SHP77 (cell line): ENCODE data around the gene NSUN4.
"Not testable (repeated sequence)": the region's sequence is repeated elsewhere in the genome, so short reads cannot be mapped to it uniquely, and the experiment has no call there.

ENCODE experiments used
- DNase-seq, 2 experiments: peaks; one replicate each; lab custom pipeline; 2025; lab: John Stamatoyannopoulos, UW

Gene NSUN4

GRCh38 chr1:46328182-46328581, 12.4 kb upstream of the NSUN4 start:
- DNase-seq: not testable (repeated sequence)

- not testable (repeated sequence) for DNase-seq
Observed at GRCh38 chr1:46329807-46330206, 10.8 kb upstream of the NSUN4 start.

DNA sequence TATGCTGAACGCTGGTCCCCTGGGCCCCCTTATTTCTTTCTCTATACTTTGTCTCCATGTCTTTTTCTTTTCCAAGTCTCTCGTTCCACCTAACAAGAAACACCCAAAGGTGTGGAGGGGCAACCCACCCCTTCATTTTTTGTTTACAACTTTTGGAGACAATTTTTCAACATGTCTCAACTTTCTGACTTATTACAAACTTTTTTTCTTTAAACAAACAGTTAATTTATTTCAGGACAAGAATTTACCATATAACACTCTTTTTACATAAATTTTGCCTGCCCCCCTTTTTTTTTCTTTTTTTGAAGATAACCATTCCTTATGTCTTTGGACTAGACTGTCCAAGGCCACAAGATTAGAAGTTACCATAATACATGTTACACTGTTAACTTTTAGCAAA, 10.2 kb upstream of the NSUN4 start:
- DNase-seq: not testable (repeated sequence)

- not testable (repeated sequence) for DNase-seq
Observed at GRCh38 chr1:46331786-46332540, 8.6 kb upstream of the NSUN4 start.

- peak; percentile 6 to 34 for DNase-seq
Observed at GRCh38 chr1:46333300-46334029, 7.1 kb upstream of the NSUN4 start.

- no peak for DNase-seq
Observed at GRCh38 chr1:46334030-46334384, 6.6 kb upstream of the NSUN4 start.

DNA sequence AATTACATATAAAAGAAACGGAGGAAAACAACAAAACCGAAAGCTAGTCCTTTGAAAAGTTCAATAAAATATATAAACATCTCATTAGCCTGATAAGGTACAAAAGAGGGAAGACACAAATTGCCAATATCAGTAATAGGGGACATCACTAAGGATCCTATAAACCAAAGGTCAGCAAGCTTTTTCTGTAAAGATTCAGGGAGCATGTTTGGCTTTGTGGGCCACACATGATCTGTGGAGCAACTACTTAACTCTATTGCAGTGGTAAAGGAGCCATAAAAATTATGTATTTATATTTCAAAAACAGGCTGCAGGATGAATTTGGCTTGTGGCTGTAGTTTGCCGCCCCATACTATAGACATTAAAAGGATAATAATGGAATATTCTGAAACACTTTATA, 5.5 kb upstream of the NSUN4 start:
- no peak for DNase-seq

DNA sequence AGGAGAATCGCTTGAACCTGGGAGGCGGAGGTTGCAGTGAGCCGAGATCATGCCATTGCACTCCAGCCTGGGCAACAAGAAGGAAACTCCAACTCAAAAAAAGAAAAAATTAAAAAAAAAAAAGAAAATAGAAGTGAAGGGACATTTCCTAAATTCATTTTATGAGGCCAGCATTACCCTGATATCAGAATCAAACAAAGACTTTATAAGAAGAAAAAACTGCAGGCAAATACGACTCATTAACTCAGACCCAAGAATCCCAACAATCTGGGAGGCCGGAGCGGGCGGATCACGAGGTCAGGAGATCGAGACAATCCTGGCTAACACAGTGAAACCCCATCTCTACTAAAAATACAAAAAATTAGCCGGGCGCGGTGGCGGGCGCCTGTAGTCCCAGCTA, 3.2 kb upstream of the NSUN4 start:
- not testable (repeated sequence) for DNase-seq

DNA sequence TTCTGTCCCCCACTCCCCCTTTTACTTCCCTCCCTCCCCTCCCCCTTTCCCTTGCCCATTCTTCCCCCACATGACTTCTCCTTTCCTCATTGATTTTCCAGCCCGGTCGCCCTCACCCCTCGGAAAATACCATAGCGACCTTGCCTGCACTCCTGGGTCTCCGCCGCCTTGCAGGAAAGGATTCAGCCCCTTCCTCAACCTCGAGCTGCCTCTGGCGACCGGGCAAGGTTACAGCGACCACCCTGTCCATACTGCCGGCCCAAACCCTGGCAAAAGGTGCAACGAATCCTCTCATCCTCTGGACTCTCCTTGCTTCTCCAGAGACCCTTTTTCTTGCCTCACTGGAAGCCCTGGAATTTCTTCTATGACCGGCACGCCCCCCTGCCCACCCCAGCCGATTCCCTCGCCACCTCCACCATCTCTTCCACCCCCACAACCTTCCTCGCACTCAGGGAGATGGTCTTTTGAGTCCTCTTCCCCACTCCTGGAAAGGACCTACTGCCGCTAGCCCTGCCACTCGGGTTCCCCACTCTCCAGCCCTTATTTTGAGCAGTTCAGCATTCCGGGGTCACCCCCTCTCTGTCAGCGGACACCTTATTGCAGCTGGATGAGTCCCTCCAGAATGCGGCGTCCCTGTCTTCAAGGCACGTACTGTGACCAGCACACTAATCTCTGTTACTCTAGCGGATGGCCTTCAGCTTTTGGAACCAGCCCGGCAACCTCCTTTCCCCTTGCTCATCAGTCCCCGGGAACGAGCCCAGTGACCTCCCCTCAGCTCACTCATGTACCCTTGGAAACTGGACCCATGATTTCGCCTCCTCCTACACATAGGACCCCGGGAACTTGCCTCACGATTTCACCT, 846 bp downstream of the NSUN4 start:
- DNase-seq: no peak

- DNase-seq: no peak
Observed at GRCh38 chr1:46342084-46342656, 1.6 kb downstream of the NSUN4 start.

- no peak for DNase-seq
Observed at GRCh38 chr1:46342677-46343350, 2.2 kb downstream of the NSUN4 start.

GRCh38 chr1:46343351-46343695, 2.7 kb downstream of the NSUN4 start:
- DNase-seq: no peak

GRCh38 chr1:46343705-46344104, 3.1 kb downstream of the NSUN4 start:
- DNase-seq: no peak

DNA sequence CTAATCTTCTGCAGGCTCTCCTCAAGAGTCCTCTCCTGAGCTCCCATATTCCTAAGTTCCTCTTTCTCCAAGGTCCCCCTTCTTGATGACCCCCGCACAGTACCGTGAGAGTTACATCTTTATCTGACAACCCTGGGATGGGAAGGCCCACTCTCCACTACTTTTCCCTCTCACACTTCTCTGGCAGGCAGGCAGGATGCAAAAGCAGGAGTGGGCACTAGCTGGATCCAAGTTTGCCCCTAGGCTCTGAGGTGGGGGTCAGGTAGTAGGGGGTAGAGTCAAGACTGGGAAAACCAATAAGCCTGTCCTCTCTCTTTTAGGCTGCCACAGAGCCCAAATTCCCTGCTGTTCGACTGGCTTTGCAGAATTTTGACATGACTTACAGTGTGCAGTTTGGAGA, 3.9 kb downstream of the NSUN4 start:
- DNase-seq: no peak

GRCh38 chr1:46345281-46345680, 4.7 kb downstream of the NSUN4 start:
- no peak for DNase-seq

GRCh38 chr1:46352363-46352762, 11.8 kb downstream of the NSUN4 start:
- no peak for DNase-seq

- DNase-seq: not testable (repeated sequence)
Observed at GRCh38 chr1:46355920-46356319, 15.3 kb downstream of the NSUN4 start.

DNA sequence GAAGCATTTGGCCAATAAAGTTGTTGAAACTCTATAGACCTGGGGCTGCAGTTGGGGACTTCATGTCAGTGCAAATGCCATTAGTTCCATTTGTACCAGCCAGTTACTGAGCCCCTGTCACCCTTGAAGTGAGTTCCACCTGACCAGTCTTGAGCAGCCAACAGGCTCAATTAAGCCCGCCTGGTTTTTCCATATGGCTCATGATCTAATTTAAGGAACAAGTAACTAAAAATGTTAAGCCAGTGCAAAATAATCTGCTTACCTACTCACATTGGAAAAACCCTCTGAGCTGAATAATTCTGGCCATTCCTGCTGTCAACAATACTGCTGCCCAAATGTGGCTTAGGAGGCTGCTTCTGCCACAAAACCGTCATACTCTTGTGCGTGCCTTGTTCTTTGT, 21.6 kb downstream of the NSUN4 start:
- DNase-seq: no peak

DNA sequence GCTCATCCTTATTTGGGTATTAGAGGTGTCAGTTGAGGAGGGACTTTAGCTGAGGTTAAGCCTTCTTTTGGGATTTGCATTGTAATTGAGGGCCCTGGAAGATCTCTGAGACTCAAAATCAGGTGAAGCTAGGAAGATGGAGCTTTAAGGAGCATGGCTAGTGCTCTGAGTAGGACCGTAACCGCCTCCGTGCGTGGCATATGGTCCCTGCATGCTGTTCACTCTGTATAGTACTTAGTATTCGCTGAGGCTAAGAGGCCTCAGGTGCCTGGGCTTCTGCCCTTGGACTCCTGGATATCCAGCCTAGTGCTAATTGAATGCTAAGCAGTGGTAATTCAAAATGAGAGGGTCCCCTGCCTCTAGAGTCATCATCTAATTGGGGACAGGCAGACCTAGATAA, 22.5 kb downstream of the NSUN4 start:
- DNase-seq: no peak

GRCh38 chr1:46364612-46365011, 24.0 kb downstream of the NSUN4 start:
- no peak for DNase-seq

DNA sequence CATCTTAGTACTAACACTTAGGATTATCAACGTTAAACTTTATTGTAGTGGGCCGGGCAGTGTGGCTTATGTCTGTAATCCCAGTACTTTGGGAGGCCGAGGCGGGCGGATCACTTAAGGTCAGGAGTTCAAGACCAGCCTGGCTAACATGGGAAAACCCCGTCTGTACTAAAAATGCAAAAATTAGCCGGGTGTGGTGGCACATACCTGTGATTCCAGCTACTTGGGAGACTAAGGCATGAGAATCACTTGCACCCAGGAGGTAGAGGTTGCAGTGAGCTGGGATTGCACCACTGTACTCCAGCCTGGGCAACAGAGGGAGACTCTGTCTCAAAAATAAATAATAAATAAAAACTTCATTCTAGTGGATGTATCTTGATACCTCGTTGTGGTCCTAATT, 25.2 kb downstream of the NSUN4 start:
- not testable (repeated sequence) for DNase-seq

GRCh38 chr1:46367072-46367471, 26.5 kb downstream of the NSUN4 start:
- no peak for DNase-seq
